GM21825 (cell line): ENCODE measurements around the gene DGCR2.
"Not testable (repeated sequence)": the region's sequence is repeated elsewhere in the genome, so short reads cannot be mapped to it uniquely, and the experiment has no call there.

Experiments
- ATAC-seq: cut with Tn5 transposase; IDR thresholded peaks from one replicate; pipeline ENCODE4 v1.9.1; 2021; ENCODE audit warnings: mild to moderate bottlenecking, moderate library complexity; ENCODE audit not compliant: unreplicated experiment

The DGCR2 gene

DNA sequence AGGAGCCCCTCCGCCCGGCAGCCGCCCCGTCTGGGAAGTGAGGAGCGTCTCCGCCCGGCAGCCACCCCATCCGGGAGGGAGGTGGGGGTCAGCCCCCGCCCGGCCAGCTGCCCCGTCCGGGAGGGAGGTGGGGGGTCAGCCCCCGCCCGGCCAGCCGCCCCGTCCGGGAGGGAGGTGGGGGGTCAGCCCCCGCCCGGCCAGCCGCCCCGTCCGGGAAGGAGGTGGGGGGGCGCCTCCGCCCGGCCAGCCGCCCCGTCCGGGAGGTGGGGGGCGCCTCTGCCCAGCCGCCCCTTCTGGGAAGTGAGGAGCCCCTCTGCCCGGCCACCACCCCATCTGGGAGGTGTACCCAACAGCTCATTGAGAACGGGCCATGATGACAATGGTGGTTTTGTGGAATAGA, 37.6 kb downstream of the DGCR2 start:
- ATAC-seq: not testable (repeated sequence)

DNA sequence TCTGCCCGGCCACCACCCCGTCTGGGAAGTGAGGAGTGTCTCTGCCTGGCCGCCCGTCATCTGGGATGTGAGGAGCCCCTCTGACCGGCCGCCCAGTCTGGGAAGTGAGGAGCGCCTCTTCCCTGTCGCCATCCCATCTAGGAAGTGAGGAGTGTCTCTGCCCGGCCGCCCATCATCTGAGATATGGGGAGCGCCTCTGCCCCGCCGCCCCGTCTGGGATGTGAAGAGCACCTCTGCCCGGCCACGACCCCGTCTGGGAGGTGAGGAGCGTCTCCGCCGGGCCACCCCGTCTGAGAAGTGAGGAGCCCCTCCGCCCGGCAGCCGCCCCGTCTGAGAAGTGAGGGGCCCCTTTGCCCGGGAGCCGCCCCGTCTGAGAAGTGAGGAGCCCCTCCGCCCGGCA, 38.1 kb downstream of the DGCR2 start:
- not testable (repeated sequence) for ATAC-seq

DNA sequence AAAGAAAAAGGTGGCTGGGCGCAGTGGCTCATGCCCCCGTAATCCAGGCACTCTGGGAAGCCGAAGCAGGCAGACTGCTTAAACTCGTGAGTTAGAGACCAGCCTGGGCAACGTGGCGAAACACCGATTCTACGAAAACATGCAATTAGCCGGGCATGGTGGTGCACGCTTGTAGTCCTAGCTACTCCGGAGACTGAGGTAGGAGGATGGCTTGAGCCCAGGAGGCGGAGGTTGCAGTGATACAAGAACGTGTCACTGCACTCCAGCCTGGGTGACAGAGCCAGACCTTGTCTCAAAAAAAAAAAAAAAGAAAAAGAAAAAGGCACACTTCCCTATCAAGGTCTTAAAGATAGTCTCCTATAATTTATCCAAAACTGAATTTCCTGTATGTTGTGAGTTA, 39.4 kb downstream of the DGCR2 start:
- no peak for ATAC-seq

DNA sequence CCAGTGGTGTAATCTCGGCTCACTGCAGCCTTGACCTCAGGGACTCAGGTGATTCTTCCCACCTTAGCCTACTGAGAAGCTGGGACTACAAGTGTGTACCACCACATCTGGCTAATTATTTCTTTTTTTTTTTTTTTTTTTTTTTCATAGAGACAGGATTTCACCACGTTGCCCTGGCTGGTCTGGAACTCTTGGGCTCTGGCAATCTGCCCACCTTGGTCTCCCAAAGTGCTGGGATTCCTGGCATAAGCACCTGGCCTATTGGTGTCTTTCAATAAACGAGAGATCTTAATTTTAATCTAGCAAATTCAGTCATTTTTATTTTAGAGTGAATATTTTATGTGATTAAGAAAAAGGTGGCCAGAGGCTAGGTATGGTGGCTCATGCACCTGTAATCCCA, 40.1 kb downstream of the DGCR2 start:
- ATAC-seq: no peak

DNA sequence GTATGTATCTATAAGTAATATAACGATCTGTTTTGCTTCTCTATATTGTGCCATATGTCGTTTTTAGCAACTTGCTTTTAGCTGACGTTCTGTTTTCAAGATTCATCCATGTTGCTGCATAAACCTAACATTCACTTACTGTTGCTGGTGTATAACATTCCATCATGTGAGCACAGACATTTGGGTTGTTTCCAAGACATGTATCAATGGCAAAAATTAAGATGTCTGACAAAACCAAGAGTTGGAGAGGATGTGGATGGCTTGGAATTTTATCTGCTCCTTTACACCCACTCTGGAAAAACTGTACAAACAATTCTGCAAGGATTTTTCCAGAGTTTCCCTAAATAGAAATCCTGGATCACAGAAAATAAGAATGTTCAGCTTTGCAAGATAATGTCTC, 40.9 kb downstream of the DGCR2 start:
- no peak for ATAC-seq

DNA sequence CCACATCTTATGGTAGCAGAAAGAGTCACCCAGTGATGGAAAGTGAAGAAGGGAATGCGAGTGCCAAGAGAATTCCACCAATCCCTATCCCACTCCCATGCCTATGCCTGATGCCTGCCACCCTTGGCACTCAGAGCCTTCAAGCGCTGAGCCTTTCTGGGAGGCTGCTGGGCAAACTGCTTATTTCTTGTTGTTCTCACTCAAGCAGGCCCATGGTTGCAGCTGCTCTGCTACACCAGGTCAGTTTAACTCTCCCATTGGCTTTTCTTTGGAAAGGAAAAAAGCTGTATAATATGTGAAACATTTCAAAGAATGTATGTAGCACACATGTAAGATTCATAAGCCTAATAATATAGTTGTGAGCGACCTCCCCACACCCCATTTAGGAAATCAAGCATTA, 41.4 kb downstream of the DGCR2 start:
- ATAC-seq: no peak

DNA sequence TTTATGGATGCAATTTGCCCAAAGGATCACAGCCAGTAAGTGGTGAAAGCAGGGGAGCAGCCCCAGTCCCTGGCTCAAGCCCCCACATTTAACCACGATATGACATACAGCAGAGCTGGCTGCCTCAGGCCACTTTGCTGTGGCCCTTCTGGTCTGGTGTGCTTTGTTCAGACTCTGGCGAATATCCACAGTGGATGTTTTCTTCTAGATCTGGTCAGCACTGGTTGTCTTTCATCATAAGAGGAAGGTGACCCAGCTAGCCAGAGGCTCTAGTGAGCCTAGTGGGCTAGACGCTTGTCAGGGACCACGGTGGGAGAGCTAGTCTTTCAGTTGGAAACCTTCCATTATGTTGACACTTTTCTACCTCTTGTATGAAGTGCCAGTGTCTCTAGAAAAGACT, 42.5 kb downstream of the DGCR2 start:
- ATAC-seq: no peak

DNA sequence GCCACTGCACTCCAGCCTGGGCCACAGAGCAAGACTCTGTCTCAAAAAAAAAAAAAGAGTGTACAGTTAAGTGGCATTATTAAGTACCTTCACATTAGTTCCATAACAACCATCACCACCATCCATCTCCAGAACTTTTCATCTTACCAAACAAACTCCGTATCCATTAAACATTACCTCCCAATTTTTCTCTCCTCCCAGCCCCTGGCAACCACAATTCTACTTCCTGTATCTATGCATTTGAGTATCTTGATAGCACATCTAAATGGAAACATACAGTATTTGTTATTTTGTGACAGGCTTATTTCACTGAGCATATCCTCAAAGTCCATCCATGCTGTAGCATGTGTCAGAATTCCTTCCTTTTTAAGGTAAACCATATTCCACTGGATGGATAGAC, 46.8 kb downstream of the DGCR2 start:
- no peak for ATAC-seq

DNA sequence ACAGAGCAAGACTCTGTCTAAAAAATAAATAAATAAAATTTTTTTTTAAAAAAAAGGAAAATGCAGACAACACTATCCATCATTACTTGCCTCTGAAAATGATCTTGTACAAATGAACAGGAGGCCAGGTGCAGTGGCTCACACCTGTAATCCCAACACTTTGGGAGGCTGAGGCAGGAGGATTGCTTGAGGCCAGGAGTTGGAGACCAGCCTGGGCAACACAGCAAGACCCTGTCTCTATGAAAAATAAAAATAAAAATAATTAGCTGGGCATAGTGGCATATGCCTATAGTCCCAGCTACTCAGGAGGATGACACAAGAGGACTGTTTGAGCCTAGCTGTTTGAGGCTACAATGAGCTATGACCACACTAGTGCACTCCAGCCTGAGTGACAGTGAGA, 49.4 kb downstream of the DGCR2 start:
- ATAC-seq: not testable (repeated sequence)

DNA sequence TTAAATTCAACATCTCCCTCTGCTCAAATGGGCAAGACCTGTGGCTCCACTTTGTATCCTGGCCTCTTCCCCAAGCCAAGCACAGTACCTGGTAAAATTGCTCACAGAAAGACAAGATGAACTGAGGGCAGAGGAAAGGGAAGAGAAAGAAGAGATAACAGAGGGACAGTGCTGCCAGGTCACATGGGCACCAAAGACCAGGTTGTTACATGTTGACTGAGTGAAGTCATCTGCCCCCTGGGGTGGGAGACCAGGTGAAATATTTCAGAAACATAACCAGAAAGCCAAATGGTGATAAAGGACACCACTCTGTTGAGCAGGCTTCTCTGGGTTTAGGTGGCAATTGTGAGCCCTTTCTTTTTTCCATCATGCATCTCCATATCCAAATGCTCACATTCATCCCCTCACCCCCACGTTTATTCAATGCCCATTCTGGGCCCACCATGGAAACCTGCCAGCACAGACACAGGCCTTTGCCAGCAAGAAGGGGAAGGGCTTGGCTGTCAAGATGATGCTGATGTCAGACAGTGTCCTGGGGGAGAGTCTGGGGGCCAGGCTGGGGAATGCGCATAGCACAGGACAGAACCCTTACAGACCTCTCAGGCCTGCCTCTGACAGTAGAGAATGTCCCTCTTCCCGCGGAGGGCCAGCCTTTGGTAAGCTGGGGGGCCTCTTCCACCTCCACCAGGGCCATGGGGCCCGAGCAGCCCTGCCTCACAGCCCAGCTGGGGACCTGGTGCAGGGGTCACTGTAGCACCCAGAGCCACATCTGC, 51.6 kb downstream of the DGCR2 start:
- ATAC-seq: no peak

DNA sequence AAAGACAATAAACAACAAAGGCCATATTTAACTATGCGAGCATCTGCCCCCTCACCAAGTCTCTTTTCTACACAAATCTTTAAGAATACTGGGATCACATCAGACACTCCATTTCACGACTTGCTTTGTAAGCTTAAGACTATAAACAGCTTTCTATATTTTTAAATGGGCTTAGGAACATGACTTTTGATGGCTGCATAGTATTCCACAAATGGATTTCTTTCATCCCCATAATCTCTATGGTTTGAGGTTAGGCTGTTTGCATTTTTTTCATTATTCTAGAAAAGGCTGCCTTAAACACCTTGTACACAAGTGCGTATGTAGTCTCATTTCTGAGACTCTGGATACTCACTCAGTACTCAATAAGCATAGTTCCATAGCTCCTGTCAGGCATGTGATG, 52.8 kb downstream of the DGCR2 start:
- no peak for ATAC-seq

DNA sequence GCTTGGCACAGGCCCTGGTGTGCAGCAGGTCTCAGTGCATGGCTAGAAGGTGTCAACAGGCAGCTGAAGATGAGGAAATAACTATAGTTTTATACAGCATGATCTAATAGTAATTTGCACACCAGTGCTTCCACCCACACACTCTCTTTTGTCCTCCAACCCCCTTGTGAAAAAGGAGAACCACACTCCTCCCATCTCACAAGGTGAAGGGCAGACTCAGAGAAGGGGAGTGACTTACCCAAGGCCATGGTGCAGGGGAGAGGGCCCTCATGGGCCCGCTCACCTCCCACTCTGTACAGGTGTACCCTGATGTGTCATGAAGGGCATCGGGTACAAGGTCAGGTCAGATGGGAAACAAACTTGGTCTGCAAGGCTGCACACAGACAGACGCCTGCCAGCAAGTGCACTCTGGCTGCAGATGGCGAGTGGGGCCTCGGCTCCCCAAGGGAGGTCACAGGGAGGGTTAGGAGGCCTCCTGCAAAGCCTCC, 53.4 kb downstream of the DGCR2 start:
- ATAC-seq: no peak

DNA sequence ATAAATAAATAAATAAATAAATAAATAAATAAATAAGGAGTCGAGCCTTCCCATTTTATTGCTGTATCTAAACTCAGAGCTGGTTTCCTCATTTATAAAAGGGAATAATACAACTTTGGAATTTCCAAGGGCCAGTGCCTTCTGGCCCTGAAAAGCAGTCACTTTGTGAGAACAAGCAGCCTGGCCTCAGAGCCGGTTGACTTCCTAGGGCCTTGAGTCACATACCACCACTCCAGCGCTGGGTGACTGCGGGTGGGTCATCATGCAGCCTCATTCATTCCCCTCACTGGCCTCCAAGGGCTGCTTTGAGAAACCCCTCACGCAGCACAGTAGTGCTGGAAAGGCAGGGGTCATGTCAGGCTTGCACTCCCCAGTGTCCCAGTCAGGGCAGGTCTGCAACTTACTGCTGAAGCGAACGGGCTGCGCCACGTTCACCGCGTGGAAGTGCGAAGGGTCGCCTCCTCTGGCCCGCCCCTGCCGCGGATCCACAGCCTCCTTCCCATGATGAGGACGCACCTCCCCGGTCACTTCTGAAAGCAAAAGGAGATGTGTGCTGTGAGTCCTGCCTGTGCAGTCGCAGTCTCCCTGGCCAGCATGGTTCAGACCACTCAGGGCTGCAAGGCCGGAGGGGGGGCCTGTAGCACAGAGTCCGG, 54.4 kb downstream of the DGCR2 start:
- no peak for ATAC-seq

DNA sequence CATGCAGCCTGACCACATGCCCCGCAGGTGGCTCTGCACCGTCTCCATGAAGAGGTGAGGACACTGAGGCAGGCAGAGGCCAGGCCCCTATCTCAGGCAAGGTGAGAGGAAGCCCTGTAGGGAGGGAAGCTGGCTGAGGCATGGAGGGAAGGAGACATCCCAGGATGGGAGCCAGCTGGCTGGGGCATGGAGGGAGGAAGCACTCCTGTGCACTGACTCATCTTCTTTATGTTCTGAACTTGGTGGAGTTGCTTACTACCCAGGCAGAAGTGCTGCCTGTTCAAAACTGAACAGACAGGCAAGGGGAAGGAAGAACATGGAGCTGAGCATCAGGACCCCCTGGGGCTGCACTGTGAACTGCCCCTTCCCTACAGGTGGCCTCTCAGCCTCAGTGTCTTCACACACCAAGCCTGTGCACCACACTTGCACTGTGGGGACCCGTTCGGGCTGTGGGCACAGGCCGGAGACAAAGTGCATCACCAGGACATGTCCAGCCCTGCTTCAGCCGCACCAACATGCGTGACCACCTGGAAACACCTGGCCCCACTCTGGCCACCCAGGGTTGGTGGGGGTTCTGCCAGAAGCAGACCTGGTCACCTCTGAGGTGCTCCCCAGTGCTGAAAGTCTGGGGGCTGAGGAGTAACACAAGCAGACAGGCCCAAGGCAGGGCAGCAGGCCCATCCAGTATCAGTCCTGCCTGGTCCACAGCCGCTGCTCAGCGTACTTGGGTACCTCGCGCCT, 55.5 kb downstream of the DGCR2 start:
- ATAC-seq: no peak

DNA sequence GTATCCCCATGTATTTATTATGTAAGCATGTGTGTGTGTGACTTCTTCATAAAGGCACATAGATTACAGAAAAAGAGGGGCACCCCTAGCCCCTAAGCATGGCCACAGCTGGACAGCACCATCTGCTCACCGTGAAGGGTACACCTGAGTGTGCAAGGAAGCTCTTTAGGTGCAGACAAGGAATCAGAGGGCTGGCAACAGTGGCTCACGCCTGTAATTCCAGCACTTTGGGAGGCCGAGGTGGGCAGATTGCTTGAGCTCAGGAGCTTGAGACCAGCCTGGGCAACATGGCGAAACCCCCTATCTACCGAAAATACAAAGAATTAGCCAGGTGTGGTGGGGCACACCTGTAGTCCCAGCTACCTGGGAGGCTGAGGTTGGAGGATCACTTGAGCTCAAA, 56.3 kb downstream of the DGCR2 start:
- no peak for ATAC-seq

DNA sequence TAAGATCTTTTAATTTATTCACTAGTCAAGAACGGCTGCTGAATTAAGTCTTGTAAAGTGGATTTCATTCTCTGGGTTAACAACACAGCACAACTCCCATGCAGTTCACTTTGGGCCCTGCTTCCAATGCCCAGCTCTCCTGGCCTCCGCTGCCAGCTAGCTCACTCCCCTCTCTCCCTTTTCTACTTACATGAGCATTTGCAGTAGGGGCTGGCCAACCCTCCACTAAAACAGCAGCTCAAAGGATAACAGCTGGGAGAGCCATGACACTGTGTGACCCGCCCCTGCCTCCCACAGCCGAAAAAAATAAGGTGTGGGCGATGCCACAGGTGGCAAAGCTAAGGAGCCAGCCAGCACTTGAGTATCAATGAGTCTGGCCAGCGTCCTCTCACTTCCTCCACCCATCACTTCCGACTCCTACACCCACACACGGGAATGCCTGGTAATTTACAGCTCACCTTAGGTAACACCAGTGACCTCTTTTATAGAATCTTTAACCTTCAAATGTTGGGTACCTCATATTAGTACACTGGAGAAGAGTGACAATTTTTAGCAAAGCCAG, 56.8 kb downstream of the DGCR2 start:
- no peak for ATAC-seq

DNA sequence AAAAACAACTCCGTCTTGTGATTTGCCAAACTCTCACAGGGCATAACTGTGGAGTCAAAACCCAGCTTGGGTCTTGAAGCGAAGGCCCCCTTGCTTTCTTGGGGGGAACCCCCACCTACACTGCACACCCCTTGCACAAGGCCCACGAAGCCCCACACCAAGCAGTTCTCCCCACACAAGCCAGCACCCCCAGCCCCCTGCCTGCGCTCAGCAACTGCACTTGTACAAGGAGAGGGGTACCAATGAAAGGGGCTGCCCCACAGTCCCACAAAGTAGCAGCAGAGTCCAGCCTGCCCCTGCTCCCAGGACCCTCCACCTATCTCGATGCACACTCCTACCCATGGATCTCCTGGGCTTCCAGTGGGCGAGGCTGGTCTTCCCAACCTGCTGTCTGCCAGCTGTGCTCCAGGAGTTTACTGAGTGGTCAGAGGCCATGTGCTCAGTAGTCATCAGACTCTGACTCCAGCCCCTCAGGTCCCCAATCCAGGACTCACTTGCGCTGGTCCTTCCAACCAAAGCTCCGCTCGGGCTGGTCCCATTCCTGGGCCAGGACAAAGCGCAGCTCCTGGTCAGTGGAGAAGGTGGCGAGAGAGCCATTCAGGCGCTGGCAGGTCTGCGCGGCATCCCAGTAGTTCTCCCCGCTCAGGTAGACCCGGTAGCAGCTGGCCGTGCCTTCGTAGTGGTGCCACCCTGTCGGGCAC, 57.7 kb downstream of the DGCR2 start:
- no peak for ATAC-seq

DNA sequence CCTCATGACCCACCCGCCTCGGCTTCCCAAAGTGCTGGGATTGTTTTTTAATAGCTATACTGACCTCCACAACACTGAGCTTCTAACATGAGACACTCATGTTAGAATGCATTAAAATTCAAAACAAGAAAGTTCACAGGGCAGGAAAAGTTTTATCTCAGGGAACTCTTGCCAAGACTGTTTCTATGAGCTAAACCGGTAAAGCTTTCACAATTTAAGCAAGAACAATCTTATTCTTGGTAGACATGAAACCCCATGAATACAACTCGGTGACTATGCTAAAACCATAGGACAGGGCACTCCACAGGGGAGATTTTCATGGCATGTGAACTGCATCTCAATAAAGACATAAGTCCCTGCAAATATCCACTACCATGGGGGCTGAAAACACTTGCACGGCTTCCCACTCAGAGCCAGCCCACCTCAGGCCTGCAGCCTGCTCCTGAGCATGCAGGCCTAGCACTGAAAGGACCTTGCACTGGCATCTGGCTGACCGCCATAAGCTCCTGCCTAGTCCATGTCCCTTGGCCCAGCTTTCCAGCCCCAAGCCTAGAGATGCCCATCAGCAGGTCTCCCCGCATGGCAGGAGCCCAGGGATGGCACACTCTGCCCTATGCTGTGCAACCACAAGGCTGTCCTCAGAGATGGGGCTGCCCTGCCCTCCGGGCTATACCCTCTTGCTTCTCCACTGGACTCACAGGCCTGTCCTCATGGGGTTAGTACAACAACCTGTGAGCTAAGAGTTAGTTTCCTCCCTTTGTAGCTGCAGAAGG, 58.4 kb downstream of the DGCR2 start:
- ATAC-seq: no peak

DNA sequence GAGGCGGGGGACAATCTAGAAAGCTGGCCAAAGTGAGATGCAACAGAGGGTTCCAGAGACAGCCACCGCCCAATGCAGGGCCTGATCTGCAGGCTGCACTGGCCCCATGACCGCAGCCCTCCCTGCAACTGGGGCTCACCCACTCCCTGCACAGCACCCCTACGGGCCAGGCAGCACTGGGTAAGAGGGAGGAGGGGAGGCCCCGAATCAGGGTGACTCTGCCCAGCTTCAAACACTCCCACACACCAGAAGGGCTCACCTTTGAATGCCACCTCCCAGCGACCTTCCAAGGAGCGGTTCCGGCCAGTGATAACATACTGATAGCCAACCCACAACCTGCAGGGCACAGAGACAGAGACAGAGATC, 59.3 kb downstream of the DGCR2 start:
- ATAC-seq: no peak
